Hepatocyte (in vitro differentiated cells): ENCODE data around the gene OR14A2.

ENCODE experiments used
- EZH2 ChIP-seq: fragments of 200-600 bp; sonication (generic); IDR thresholded peaks from 2 replicates; pipeline ENCODE4 v1.6.1; 2016; ENCODE audit warnings: antibody characterized with exemption, mild to moderate bottlenecking, borderline replicate concordance
- EZH2phosphoT487 ChIP-seq: fragments of 200-600 bp; sonication (generic); IDR thresholded peaks from one replicate; pipeline ENCODE4 v1.6.1; 2018; ENCODE audit warnings: antibody characterized with exemption, mild to moderate bottlenecking, low read depth, moderate library complexity; ENCODE audit not compliant: unreplicated experiment, severe bottlenecking
- TF ChIP-seq, protein P1 (sequence below): fragments of 200-600 bp; sonication (generic); IDR thresholded peaks from 2 replicates; pipeline ENCODE4 v1.5.1; 2016; ENCODE audit warnings: antibody characterized with exemption, mild to moderate bottlenecking; ENCODE audit not compliant: poor library complexity

DNA sequence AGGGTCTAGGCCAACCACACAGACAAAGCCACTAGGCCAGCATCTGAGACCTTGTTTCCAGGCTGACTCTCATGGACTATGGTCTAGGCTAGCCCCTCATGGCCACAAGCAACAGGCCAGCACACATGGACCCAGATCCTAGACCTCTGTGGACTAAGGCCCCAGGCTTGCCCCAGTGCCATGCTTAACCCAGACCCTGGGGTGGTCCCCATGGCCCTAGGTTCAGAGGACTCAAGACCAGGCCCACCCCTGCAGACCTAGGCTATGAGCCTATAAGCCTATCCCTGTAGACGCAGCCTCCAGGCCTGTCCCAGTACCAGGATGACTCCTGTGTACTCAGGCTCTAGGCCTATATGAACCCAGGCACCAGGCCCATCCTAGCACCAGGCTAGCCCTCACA, 1.9 kb upstream of the OR14A2 start:
- TF ChIP-seq, protein P1, sequence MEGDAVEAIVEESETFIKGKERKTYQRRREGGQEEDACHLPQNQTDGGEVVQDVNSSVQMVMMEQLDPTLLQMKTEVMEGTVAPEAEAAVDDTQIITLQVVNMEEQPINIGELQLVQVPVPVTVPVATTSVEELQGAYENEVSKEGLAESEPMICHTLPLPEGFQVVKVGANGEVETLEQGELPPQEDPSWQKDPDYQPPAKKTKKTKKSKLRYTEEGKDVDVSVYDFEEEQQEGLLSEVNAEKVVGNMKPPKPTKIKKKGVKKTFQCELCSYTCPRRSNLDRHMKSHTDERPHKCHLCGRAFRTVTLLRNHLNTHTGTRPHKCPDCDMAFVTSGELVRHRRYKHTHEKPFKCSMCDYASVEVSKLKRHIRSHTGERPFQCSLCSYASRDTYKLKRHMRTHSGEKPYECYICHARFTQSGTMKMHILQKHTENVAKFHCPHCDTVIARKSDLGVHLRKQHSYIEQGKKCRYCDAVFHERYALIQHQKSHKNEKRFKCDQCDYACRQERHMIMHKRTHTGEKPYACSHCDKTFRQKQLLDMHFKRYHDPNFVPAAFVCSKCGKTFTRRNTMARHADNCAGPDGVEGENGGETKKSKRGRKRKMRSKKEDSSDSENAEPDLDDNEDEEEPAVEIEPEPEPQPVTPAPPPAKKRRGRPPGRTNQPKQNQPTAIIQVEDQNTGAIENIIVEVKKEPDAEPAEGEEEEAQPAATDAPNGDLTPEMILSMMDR: no peak
- no peak for TF ChIP-seq EZH2phosphoT487
- TF ChIP-seq EZH2: no peak
